Ascending aorta (tissue), 2 donors: ENCODE results near the gene MRPL4. TPM values are rescaled to one million over a fixed set of nuclear protein-coding genes. Genes with fewer than 3 reads are reported as not detected.

Experiments used
- DNase-seq, 2 donors: peaks; one replicate each; pipeline ENCODE4 v3.0.0-alpha.2; 2019; ENCODE audit warnings: low spot score in 2 of 2
- H3K27ac ChIP-seq, 2 donors: fragments of 200-600 bp; sonication (generic); one replicate each; pipeline ENCODE4 v1.5.1; 2016 to 2017; ENCODE audit warnings: mild to moderate bottlenecking in 1 of 2
- H3K27me3 ChIP-seq: fragments of 200-600 bp; sonication (generic); one replicate; pipeline ENCODE4 v1.5.1; 2017
- H3K36me3 ChIP-seq, 2 donors: fragments of 200-600 bp; sonication (generic); one replicate each; pipeline ENCODE4 v1.5.1; 2016
- H3K4me1 ChIP-seq, 2 donors: fragments of 200-600 bp; sonication (generic); one replicate each; pipeline ENCODE4 v1.5.1; 2016 to 2017; ENCODE audit warnings: mild to moderate bottlenecking in 1 of 2
- H3K4me3 ChIP-seq, 2 donors: fragments of 200-600 bp; sonication (generic); one replicate each; pipeline ENCODE4 v1.5.1; 2016 to 2017; ENCODE audit warnings: mild to moderate bottlenecking in 1 of 2
- H3K9me3 ChIP-seq, 2 donors: fragments of 200-600 bp; sonication (generic); one replicate each; pipeline ENCODE4 v1.5.1; 2016
- CTCF ChIP-seq, 3 experiments: fragments of 200-600 bp in 2 of 3; fragments of 450-650 bp in 1 of 3; sonication (generic) in 2 of 3; IDR thresholded peaks; one replicate each; pipeline ENCODE4 v1.5.1; 2016 to 2019; ENCODE audit warnings: antibody characterized with exemption in 3 of 3, mild to moderate bottlenecking in 1 of 3, moderate library complexity in 1 of 3
- intact Hi-C: fragments of 100-400 bp; cut with DNase I; formaldehyde crosslinking; loops from one replicate; pipeline ENCODE4 v1.15.1; 2023
- total RNA-seq: library from RNA; depleted of rRNA; stranded (reverse); fragments of >200 nt; gene quantifications from one replicate; pipeline ENCODE4 v1.1.0, GENCODE V29; 2016

The MRPL4 gene
- total RNA-seq, 1 donor from 2014 or later, result 72.9 TPM

- intact Hi-C loops, result no loop called here
- peak; percentile 36 to 78 for DNase-seq
- no peak for TF ChIP-seq CTCF (IDR thresholded peaks at IDR 0.05)
- H3K27me3 ChIP-seq, result peaks cover 19% of the 10 kb centered on the region
- H3K27ac ChIP-seq, result no peak overlapping the region
- no peaks in the 10 kb centered on the region for H3K36me3 ChIP-seq
- H3K9me3 ChIP-seq, result no peaks in the 10 kb centered on the region
- peak overlapping the region; percentile 43 to 62 for H3K4me3 ChIP-seq
- peaks cover 4 to 30% of the 10 kb centered on the region in 2 donors for H3K4me1 ChIP-seq
Observed at GRCh38 chr19:10292206-10292788, 40.3 kb downstream of the MRPL4 start.

- TF ChIP-seq CTCF (IDR thresholded peaks at IDR 0.05), result no peak
- Histone ChIP-seq H3K4me3 (peak overlapping the region; percentile 43 to 62), H3K4me1 (peaks cover 3 to 30% of the 10 kb centered on the region in 2 donors), H3K27ac (no peak overlapping the region), H3K36me3 (no peaks in the 10 kb centered on the region), H3K9me3 (no peaks in the 10 kb centered on the region), H3K27me3 (peaks cover 15% of the 10 kb centered on the region)
- no peak for DNase-seq
- intact Hi-C loops, result no loop called here
Observed at GRCh38 chr19:10292789-10293636, 41.0 kb downstream of the MRPL4 start.

- DNase-seq, result no peak
- no peaks in the 10 kb centered on the region for H3K36me3 ChIP-seq
- H3K27ac ChIP-seq, result no peak overlapping the region
- no peaks in the 10 kb centered on the region for H3K9me3 ChIP-seq
- H3K27me3 ChIP-seq, result peaks cover 15% of the 10 kb centered on the region
- no peak overlapping the region for H3K4me3 ChIP-seq
- TF ChIP-seq CTCF (IDR thresholded peaks at IDR 0.05), result no peak
- intact Hi-C loops, result no loop called here
- H3K4me1 ChIP-seq, result peaks cover 3 to 30% of the 10 kb centered on the region in 2 donors
Observed at GRCh38 chr19:10293637-10294367, 41.8 kb downstream of the MRPL4 start.

DNA sequence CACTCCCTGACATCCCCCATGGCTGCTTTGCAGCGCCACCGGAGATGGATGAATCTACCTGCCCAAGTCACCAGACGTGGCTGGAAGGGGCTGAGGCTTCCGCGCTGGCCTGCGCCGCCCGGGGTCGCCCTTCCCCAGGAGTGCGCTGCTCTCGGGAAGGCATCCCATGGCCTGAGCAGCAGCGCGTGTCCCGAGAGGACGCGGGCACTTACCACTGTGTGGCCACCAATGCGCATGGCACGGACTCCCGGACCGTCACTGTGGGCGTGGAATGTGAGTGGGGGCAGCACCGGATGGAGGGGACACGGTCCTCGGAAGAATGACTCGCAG, 42.3 kb downstream of the MRPL4 start:
- no peak overlapping the region for H3K27ac ChIP-seq
- no peak for DNase-seq
- no peak for TF ChIP-seq CTCF (IDR thresholded peaks at IDR 0.05)
- H3K36me3 ChIP-seq, result no peaks in the 10 kb centered on the region
- H3K4me1 ChIP-seq, result peaks cover 3 to 30% of the 10 kb centered on the region in 2 donors
- intact Hi-C loops, result no loop called here
- H3K4me3 ChIP-seq, result no peak overlapping the region
- peaks cover 15% of the 10 kb centered on the region for H3K27me3 ChIP-seq
- no peaks in the 10 kb centered on the region for H3K9me3 ChIP-seq

GRCh38 chr19:10295305-10295846, 43.4 kb downstream of the MRPL4 start:
- DNase-seq, result no peak
- no peaks in the 10 kb centered on the region for H3K36me3 ChIP-seq
- H3K27me3 ChIP-seq, result peaks cover 15% of the 10 kb centered on the region
- no peak overlapping the region for H3K27ac ChIP-seq
- peaks cover 0 to 21% of the 10 kb centered on the region in 2 donors for H3K4me1 ChIP-seq
- H3K4me3 ChIP-seq, result peak overlapping the region; percentile 26 to 38
- intact Hi-C loops, result no loop called here
- no peaks in the 10 kb centered on the region for H3K9me3 ChIP-seq
- no peak for TF ChIP-seq CTCF (IDR thresholded peaks at IDR 0.05)
